Ishikawa (cell line): ENCODE measurements around the gene KLK11.

Experiments
- CEBPB ChIP-seq: IDR thresholded peaks from 2 replicates; pipeline ENCODE4 v1.6.1; 2012
- CREB1 ChIP-seq: IDR thresholded peaks from 2 replicates; pipeline ENCODE4 v1.6.1; 2012; ENCODE audit warnings: low read depth
- EGR1 ChIP-seq: IDR thresholded peaks from 2 replicates; pipeline ENCODE4 v1.6.1; 2012
- EP300 ChIP-seq: IDR thresholded peaks from 2 replicates; pipeline ENCODE4 v1.6.1; 2012; ENCODE audit warnings: borderline replicate concordance
- FOXM1 ChIP-seq: IDR thresholded peaks from 2 replicates; pipeline ENCODE4 v1.6.1; 2012; ENCODE audit warnings: low read depth, borderline replicate concordance
- NFIC ChIP-seq: IDR thresholded peaks from 2 replicates; pipeline ENCODE4 v1.6.1; 2012
- RAD21 ChIP-seq: IDR thresholded peaks from 2 replicates; pipeline ENCODE4 v1.6.1; 2012; ENCODE audit warnings: low read depth
- TAF1 ChIP-seq: IDR thresholded peaks from 2 replicates; pipeline ENCODE4 v1.6.1; 2012; ENCODE audit warnings: low read depth, mild to moderate bottlenecking
- TCF12 ChIP-seq: IDR thresholded peaks from 2 replicates; pipeline ENCODE4 v1.6.1; 2012; ENCODE audit warnings: low read depth
- TEAD4 ChIP-seq: IDR thresholded peaks from 2 replicates; pipeline ENCODE4 v1.6.1; 2012
- YY1 ChIP-seq: IDR thresholded peaks from 2 replicates; pipeline ENCODE4 v1.6.1; 2012; ENCODE audit warnings: low read depth
- ZBTB7A ChIP-seq: IDR thresholded peaks from 2 replicates; pipeline ENCODE4 v1.6.1; 2012; ENCODE audit warnings: low read depth
- TF ChIP-seq, protein P1 (sequence below): IDR thresholded peaks from 2 replicates; pipeline ENCODE4 v1.6.1; 2012
- TF ChIP-seq, protein P2 (sequence below): IDR thresholded peaks from 2 replicates; pipeline ENCODE4 v1.6.1; 2012
- TF ChIP-seq, protein P3 (sequence below): IDR thresholded peaks from 2 replicates; pipeline ENCODE4 v1.6.1; 2012; ENCODE audit warnings: low read depth, mild to moderate bottlenecking

KLK11 gene

DNA sequence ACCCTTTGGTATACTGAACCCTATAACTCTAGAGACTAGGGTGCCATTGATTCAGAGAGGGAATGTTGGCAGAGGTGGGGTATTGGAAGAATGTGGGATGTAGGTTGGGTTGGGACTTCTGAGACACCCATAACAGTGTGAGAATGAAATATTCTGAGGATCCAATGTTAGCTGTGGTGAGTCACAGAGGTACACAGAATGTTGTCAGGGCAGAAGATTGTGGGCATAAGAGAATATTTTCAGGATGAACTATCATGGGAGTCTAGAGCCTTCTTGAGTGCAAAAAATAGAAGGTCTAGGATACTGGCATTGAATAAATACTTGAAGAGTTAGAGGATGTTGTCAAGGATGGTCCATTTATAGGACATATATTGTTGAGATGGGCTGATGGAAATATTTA lies 29.4 kb upstream of the KLK11 start:
- TF ChIP-seq, protein P1, sequence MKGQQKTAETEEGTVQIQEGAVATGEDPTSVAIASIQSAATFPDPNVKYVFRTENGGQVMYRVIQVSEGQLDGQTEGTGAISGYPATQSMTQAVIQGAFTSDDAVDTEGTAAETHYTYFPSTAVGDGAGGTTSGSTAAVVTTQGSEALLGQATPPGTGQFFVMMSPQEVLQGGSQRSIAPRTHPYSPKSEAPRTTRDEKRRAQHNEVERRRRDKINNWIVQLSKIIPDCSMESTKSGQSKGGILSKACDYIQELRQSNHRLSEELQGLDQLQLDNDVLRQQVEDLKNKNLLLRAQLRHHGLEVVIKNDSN = no peak
- no peak for TF ChIP-seq ZBTB7A
- TF ChIP-seq NFIC = no peak
- no peak for TF ChIP-seq FOXM1
- TF ChIP-seq, protein P2, sequence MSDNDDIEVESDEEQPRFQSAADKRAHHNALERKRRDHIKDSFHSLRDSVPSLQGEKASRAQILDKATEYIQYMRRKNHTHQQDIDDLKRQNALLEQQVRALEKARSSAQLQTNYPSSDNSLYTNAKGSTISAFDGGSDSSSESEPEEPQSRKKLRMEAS = no peak
- no peak for TF ChIP-seq EGR1
- TF ChIP-seq CREB1 = no peak
- TF ChIP-seq, protein P3, sequence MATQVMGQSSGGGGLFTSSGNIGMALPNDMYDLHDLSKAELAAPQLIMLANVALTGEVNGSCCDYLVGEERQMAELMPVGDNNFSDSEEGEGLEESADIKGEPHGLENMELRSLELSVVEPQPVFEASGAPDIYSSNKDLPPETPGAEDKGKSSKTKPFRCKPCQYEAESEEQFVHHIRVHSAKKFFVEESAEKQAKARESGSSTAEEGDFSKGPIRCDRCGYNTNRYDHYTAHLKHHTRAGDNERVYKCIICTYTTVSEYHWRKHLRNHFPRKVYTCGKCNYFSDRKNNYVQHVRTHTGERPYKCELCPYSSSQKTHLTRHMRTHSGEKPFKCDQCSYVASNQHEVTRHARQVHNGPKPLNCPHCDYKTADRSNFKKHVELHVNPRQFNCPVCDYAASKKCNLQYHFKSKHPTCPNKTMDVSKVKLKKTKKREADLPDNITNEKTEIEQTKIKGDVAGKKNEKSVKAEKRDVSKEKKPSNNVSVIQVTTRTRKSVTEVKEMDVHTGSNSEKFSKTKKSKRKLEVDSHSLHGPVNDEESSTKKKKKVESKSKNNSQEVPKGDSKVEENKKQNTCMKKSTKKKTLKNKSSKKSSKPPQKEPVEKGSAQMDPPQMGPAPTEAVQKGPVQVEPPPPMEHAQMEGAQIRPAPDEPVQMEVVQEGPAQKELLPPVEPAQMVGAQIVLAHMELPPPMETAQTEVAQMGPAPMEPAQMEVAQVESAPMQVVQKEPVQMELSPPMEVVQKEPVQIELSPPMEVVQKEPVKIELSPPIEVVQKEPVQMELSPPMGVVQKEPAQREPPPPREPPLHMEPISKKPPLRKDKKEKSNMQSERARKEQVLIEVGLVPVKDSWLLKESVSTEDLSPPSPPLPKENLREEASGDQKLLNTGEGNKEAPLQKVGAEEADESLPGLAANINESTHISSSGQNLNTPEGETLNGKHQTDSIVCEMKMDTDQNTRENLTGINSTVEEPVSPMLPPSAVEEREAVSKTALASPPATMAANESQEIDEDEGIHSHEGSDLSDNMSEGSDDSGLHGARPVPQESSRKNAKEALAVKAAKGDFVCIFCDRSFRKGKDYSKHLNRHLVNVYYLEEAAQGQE = no peak

DNA sequence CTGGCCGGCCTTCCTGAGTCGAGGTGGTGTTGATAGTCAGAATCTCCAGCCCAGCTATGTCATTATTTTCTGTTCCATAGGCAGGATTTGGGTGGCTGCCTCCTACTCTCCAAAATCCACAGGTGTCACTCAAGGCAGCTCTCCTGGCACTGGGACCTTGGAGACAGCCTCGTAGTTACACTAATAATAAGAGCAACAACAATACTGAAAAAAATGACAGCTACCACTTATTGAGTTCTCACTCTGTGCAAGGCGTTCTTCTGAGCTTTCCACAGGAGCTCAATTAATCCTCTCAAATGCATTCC lies 20.6 kb upstream of the KLK11 start:
- TF ChIP-seq, protein P3 = no peak
- TF ChIP-seq CEBPB (no peak), TEAD4 (no peak), TAF1 (no peak), EP300 (no peak), ZBTB7A (no peak), NFIC (no peak), TCF12 (no peak), YY1 (no peak), EGR1 (no peak), FOXM1 (no peak), RAD21 (no peak), CREB1 (no peak)
- TF ChIP-seq, protein P1 = no peak
- TF ChIP-seq, protein P2 = no peak

DNA sequence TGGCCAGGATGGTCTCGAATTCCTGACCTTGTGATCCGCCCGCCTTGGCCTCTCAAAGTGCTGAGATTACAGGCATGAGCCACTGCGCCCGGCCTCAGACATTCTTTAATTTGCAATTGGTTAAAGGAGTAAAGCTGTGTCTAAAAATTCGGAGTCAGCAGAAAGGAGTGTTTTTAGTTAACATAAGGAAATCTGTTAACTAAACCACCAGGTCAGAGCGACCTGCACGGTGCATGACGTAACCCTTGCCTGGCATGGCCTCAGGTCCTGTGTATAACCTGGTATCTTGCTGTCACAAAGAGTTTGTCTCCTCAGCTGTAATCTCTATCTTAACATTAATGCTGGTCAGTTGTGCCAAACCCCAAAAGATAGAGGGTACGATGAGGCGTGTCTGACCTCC lies 17.9 kb upstream of the KLK11 start:
- TF ChIP-seq YY1 (no peak), EP300 (no peak), CREB1 (no peak), RAD21 (no peak)
- TF ChIP-seq, protein P1 = no peak

DNA sequence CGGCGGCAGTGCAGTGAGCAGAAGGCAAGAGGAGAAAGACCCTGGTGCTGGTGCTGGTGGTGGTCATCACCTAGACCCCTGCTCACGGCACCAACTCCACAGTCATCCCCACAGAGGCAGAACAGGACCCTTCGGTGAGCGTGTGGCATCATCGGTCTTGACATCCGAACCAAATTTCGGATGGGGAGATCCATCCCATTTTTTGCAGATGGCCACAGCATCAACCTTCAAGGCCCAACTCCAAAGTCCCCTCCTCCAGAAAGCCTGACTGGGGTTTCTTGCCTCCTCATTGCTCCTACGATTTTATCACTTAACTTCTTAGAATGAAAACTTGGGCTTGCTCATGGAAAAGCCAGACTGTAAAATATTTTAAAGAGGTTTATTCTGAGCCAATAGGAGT lies 17.1 kb upstream of the KLK11 start:
- TF ChIP-seq, protein P1 = no peak
- TF ChIP-seq TAF1 (no peak), FOXM1 (no peak), RAD21 (no peak), EGR1 (no peak), TEAD4 (no peak), YY1 (no peak), TCF12 (no peak), NFIC (no peak), ZBTB7A (no peak), EP300 (no peak), CEBPB (no peak), CREB1 (no peak)
- TF ChIP-seq, protein P2 = no peak
- TF ChIP-seq, protein P3 = no peak
